SK-N-SH (cell line): ENCODE results near the gene SMNDC1. TPM values are rescaled to one million over a fixed set of nuclear protein-coding genes. Genes with fewer than 3 reads are reported as not detected.

Experiments
- CTCF ChIA-PET: fragments of 300-600, 350-600 bp; formaldehyde crosslinking; extraction: SDS; loops from one replicate; lab custom pipeline; 2021; lab: Yijun Ruan, JAX
- POLR2A ChIA-PET: fragments of 350-600 bp; sonication (Branson Sonifier 250); formaldehyde crosslinking; extraction: SDS; loops from one replicate; lab custom pipeline; 2020; ENCODE audit warnings: antibody characterized with exemption, inconsistent platforms; lab: Yijun Ruan, JAX
- DNase-seq: peaks from one replicate; pipeline ENCODE4 v3.0.0; 2012
- H2AFZ ChIP-seq: fragments of 200-600 bp; sonication (generic); 2 replicates; pipeline ENCODE4 v1.8.1; 2016; ENCODE audit warnings: antibody characterized with exemption, mild to moderate bottlenecking, low read depth
- H3F3A ChIP-seq: fragments of 200-600 bp; sonication (generic); replicated peaks from 2 replicates; pipeline ENCODE3; 2016; ENCODE audit warnings: antibody characterized with exemption, mild to moderate bottlenecking; ENCODE audit not compliant: insufficient read depth
- H3K27ac ChIP-seq, 2 experiments: fragments of 200-500 bp in 1 of 2; fragments of 200-600 bp in 1 of 2; sonication (Bioruptor generic) in 1 of 2; sonication (generic), shearing (Covaris generic) in 1 of 2; 2 replicates each; pipeline versions ENCODE4 v1.5.1 to v1.6.1; 2014 to 2016; ENCODE audit warnings: low read depth in 2 of 2, inconsistent platforms in 1 of 2, low read length in 1 of 2, mild to moderate bottlenecking in 1 of 2, mixed read lengths in 1 of 2
- H3K27me3 ChIP-seq: fragments of 200-600 bp; sonication (generic), shearing (Covaris generic); 2 replicates; pipeline ENCODE4 v1.6.1; 2016; ENCODE audit warnings: mixed run types; ENCODE audit not compliant: insufficient read depth
- H3K36me3 ChIP-seq, 2 experiments: fragments of 200-500 bp in 1 of 2; fragments of 200-600 bp in 1 of 2; sonication (Bioruptor generic) in 1 of 2; sonication (generic) in 1 of 2; replicated peaks in 1 of 2; 2 replicates each; pipeline versions ENCODE3 to v1.5.1; 2014 to 2016; ENCODE audit warnings: low read length in 1 of 2, mild to moderate bottlenecking in 1 of 2; ENCODE audit not compliant: insufficient read depth in 2 of 2, control insufficient read depth in 1 of 2
- H3K4me1 ChIP-seq, 2 experiments: fragments of 200-500 bp in 1 of 2; fragments of 200-600 bp in 1 of 2; sonication (Bioruptor generic) in 1 of 2; sonication (generic), shearing (Covaris generic) in 1 of 2; 2 replicates each; pipeline versions ENCODE4 v1.5.1 to v1.6.1; 2014 to 2016; ENCODE audit warnings: low read depth in 1 of 2, low read length in 1 of 2, mixed run types in 1 of 2; ENCODE audit not compliant: insufficient read depth in 2 of 2, control insufficient read depth in 1 of 2
- H3K4me2 ChIP-seq: fragments of 200-600 bp; sonication (generic), shearing (Covaris generic); 2 replicates; pipeline ENCODE4 v1.6.1; 2017; ENCODE audit warnings: mixed run types
- H3K4me3 ChIP-seq, 2 experiments: fragments of 200-500 bp in 1 of 2; fragments of 200-600 bp in 1 of 2; sonication (Bioruptor generic) in 1 of 2; sonication (generic), shearing (Covaris generic) in 1 of 2; 2 replicates each; pipeline versions ENCODE4 v1.5.1 to v1.8.1; 2014 to 2016; ENCODE audit warnings: low read depth in 2 of 2, inconsistent platforms in 1 of 2, low read length in 1 of 2, mild to moderate bottlenecking in 1 of 2, mixed read lengths in 1 of 2, moderate library complexity in 1 of 2
- H3K79me2 ChIP-seq: fragments of 200-600 bp; sonication (generic); 2 replicates; pipeline ENCODE4 v1.8.1; 2017; ENCODE audit warnings: mild to moderate bottlenecking; ENCODE audit not compliant: insufficient read depth
- H3K9ac ChIP-seq: fragments of 200-600 bp; sonication (generic); 2 replicates; pipeline ENCODE4 v1.6.1; 2017; ENCODE audit warnings: mixed run types
- H3K9me2 ChIP-seq: fragments of 200-600 bp; sonication (generic); 2 replicates; pipeline ENCODE4 v1.6.1; 2017; ENCODE audit warnings: mixed run types
- H3K9me3 ChIP-seq: fragments of 200-600 bp; sonication (generic); 2 replicates; pipeline ENCODE4 v1.6.1; 2017; ENCODE audit warnings: mixed run types, mild to moderate bottlenecking, moderate library complexity
- H4K20me1 ChIP-seq: fragments of 200-600 bp; sonication (generic); 2 replicates; pipeline ENCODE4 v1.6.1; 2017; ENCODE audit warnings: mild to moderate bottlenecking, mixed run types; ENCODE audit not compliant: insufficient read depth
- IRF3 ChIP-seq: fragments of 150-350 bp; IDR thresholded peaks from 2 replicates; pipeline ENCODE4 v1.6.1; 2016; ENCODE audit warnings: mild to moderate bottlenecking, low read depth, low read length
- MAX ChIP-seq: IDR thresholded peaks from 2 replicates; pipeline ENCODE4 v1.4.0; 2012; ENCODE audit warnings: low read depth
- NFIC ChIP-seq: IDR thresholded peaks from 2 replicates; pipeline ENCODE4 v1.4.0; 2012; ENCODE audit warnings: borderline replicate concordance
- PBX3 ChIP-seq: IDR thresholded peaks from 2 replicates; pipeline ENCODE4; 2012
- RAD21 ChIP-seq: IDR thresholded peaks from 2 replicates; pipeline ENCODE4 v1.6.1; 2012; ENCODE audit warnings: mild to moderate bottlenecking, low read length
- RCOR1 ChIP-seq: fragments of 150-350 bp; IDR thresholded peaks from 2 replicates; pipeline ENCODE4 v1.6.1; 2017; ENCODE audit warnings: antibody characterized with exemption, low read length
- RFX5 ChIP-seq: IDR thresholded peaks from 2 replicates; pipeline ENCODE4 v1.6.1; 2012; ENCODE audit warnings: mild to moderate bottlenecking, improper control_type of control experiment, low read length
- SMC3 ChIP-seq: IDR thresholded peaks from 2 replicates; pipeline ENCODE4 v1.6.1; 2012; ENCODE audit warnings: low read depth, low read length, improper control_type of control experiment
- TCF12 ChIP-seq: IDR thresholded peaks from 2 replicates; pipeline ENCODE4 v1.4.0; 2012
- TEAD4 ChIP-seq: IDR thresholded peaks from 2 replicates; pipeline ENCODE4 v1.4.0; 2012; ENCODE audit warnings: mild to moderate bottlenecking, borderline replicate concordance; ENCODE audit not compliant: insufficient read depth
- USF2 ChIP-seq: fragments of 150-350 bp; IDR thresholded peaks from 2 replicates; pipeline ENCODE4 v1.6.1; 2017; ENCODE audit warnings: antibody characterized with exemption, low read length, low read depth, borderline replicate concordance
- YY1 ChIP-seq: IDR thresholded peaks from 2 replicates; pipeline ENCODE4 v1.4.0; 2012; ENCODE audit warnings: low read depth, mild to moderate bottlenecking
- WGBS: methylation state at CpG from one replicate; pipeline ENCODE4 v1.1.6; 2017; ENCODE audit warnings: low lambda C conversion rate; 5-methylcytosine and 5-hydroxymethylcytosine counted together
- polyA plus RNA-seq, 3 experiments: library from polyadenylated mRNA; depleted of rRNA; stranded (reverse); fragments of >200 nt; gene quantifications; 2 replicates each; pipeline ENCODE4 v1.2.3, GENCODE V29; 2012
- TF ChIP-seq, protein P1 (sequence below): IDR thresholded peaks from 2 replicates; pipeline ENCODE4 v1.6.1; 2012; ENCODE audit warnings: mild to moderate bottlenecking, low read depth, low read length, moderate library complexity

The SMNDC1 gene
- polyA plus RNA-seq, 1 of the 3 experiments (the other 2 are of a cell fraction), result 13.3 TPM

DNA sequence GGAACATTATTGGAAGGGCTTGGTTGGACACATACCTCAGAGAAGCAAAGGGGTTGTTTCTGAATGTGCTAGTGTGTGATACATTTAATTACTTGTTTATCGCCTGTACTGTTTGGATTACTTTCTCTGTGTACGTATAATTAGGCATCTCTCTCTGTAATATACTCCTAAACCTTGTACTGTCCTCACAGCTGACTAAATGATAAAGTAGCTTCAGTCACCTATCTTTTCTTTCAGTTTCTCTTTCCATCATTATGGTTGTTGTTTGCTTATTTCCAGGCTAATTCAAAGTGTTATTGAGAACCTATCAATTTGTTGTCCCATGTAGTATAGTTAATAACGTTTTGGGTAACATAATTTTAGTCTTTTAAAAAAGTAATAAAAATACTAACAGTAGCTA is 63.3 kb downstream of the SMNDC1 start:
- Histone ChIP-seq H3K4me3 (no peak overlapping the region), H3K9me3 (no peaks in the 10 kb centered on the region), H3K36me3 (peaks cover 27 to 31% of the 10 kb centered on the region in 2 experiments), H3K9me2 (no peaks in the 10 kb centered on the region), H3K27me3 (no peaks in the 10 kb centered on the region), H3K79me2 (no peaks in the 10 kb centered on the region), H4K20me1 (no peaks in the 10 kb centered on the region), H3K4me1 (peaks cover 0 to 6% of the 10 kb centered on the region in 2 experiments; a peak in 3 of 4 replicates), H3K4me2 (no peak overlapping the region), H3F3A (no peaks in the 10 kb centered on the region), H3K9ac (no peak overlapping the region), H2AFZ (no peak overlapping the region), H3K27ac (no peak overlapping the region)
- WGBS, result 84% methylated on average over 3 of the region's 3 CpGs
- DNase-seq, result no peak
- TF ChIP-seq IRF3 (no peak), RCOR1 (no peak), RAD21 (no peak), MAX (no peak), NFIC (no peak), USF2 (no peak), PBX3 (no peak), TEAD4 (no peak), YY1 (no peak), TCF12 (no peak), SMC3 (no peak), RFX5 (no peak)
- TF ChIP-seq, protein P1, sequence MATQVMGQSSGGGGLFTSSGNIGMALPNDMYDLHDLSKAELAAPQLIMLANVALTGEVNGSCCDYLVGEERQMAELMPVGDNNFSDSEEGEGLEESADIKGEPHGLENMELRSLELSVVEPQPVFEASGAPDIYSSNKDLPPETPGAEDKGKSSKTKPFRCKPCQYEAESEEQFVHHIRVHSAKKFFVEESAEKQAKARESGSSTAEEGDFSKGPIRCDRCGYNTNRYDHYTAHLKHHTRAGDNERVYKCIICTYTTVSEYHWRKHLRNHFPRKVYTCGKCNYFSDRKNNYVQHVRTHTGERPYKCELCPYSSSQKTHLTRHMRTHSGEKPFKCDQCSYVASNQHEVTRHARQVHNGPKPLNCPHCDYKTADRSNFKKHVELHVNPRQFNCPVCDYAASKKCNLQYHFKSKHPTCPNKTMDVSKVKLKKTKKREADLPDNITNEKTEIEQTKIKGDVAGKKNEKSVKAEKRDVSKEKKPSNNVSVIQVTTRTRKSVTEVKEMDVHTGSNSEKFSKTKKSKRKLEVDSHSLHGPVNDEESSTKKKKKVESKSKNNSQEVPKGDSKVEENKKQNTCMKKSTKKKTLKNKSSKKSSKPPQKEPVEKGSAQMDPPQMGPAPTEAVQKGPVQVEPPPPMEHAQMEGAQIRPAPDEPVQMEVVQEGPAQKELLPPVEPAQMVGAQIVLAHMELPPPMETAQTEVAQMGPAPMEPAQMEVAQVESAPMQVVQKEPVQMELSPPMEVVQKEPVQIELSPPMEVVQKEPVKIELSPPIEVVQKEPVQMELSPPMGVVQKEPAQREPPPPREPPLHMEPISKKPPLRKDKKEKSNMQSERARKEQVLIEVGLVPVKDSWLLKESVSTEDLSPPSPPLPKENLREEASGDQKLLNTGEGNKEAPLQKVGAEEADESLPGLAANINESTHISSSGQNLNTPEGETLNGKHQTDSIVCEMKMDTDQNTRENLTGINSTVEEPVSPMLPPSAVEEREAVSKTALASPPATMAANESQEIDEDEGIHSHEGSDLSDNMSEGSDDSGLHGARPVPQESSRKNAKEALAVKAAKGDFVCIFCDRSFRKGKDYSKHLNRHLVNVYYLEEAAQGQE, result no peak
- CTCF ChIA-PET, result interaction anchor here (1.0 to 1.3 kb wide), 2 partner anchors 32 to 37 kb away, joined by 3 to 6 read pairs; no protein-coding TSS in a partner anchor
- POLR2A ChIA-PET, result no interaction called here

Other genes starting within 250 kb of the SMNDC1 start
- gene MXI1, start 97.3 kb downstream of the SMNDC1 start, polyA plus RNA-seq (2012; rRNA removed), result 13.8 and 17.8 TPM in 2 replicates
- gene DUSP5, start 193.0 kb upstream of the SMNDC1 start, polyA plus RNA-seq (2012; rRNA removed), result 38.2 and 52.0 TPM in 2 replicates